Erythroblast (primary cell): ENCODE data around the gene POMC.

Experiments
- GATA1 ChIP-seq: IDR thresholded peaks from 2 replicates; pipeline ENCODE4 v1.6.1; 2011; ENCODE audit warnings: low read depth, mild to moderate bottlenecking, control low read depth, low read length, moderate library complexity
- POLR2A ChIP-seq: IDR thresholded peaks from 2 replicates; pipeline ENCODE4 v1.6.1; 2011; ENCODE audit warnings: mild to moderate bottlenecking, low read length

GRCh38 chr2:25207078-25207545, 38.7 kb upstream of the POMC start:
- no peak for TF ChIP-seq POLR2A
- TF ChIP-seq GATA1, result no peak
